Mesothelial cell of epicardium (in vitro differentiated cells): ENCODE measurements around the gene MPDU1. TPM values are rescaled to one million over a fixed set of nuclear protein-coding genes. Genes with fewer than 3 reads are reported as not detected.
A peak's percentile ranks its signal among the peaks of the same experiment; 100 is the strongest.

Source experiments
- DNase-seq, 2 experiments: peaks; one replicate each; pipeline ENCODE4 v3.0.0; 2021; ENCODE audit warnings: low spot score in 2 of 2; ENCODE audit not compliant: unreplicated experiment in 2 of 2
- H3K27ac Mint-ChIP-seq: 2 replicates; pipeline ENCODE4 v1.8.0; 2021; ENCODE audit warnings: mixed read lengths
- H3K27me3 Mint-ChIP-seq: 2 replicates; pipeline ENCODE4 v1.8.0; 2021; ENCODE audit warnings: low read depth, mixed read lengths
- H3K36me3 Mint-ChIP-seq: 2 replicates; pipeline ENCODE4 v1.8.0; 2021; ENCODE audit warnings: mixed read lengths
- H3K4me1 Mint-ChIP-seq: 2 replicates; pipeline ENCODE4 v1.8.0; 2021; ENCODE audit warnings: mixed read lengths
- H3K4me3 Mint-ChIP-seq: 2 replicates; pipeline ENCODE4 v1.8.0; 2021; ENCODE audit warnings: mild to moderate bottlenecking, moderate library complexity, mixed read lengths
- H3K9me3 Mint-ChIP-seq: 2 replicates; pipeline ENCODE4 v1.8.0; 2021; ENCODE audit warnings: mixed read lengths
- CTCF ChIP-seq: fragments of 200-600 bp; sonication (generic); IDR thresholded peaks from one replicate; pipeline ENCODE4 v1.5.0; 2021; ENCODE audit warnings: antibody characterized with exemption; ENCODE audit not compliant: unreplicated experiment
- total RNA-seq: library from RNA; stranded (reverse); gene quantifications from 3 replicates; pipeline ENCODE4 v1.2.1, GENCODE V29; 2021

MPDU1 gene
- total RNA-seq, 1 donor from 2014 or later = 44.8 TPM

- no peaks in the 10 kb centered on the region for H3K9me3 Mint-ChIP-seq
- H3K27ac Mint-ChIP-seq = peak overlapping the region; percentile 32
- no peak for TF ChIP-seq CTCF
- H3K4me1 Mint-ChIP-seq = peaks cover 43% of the 10 kb centered on the region
- DNase-seq = no peak
- H3K27me3 Mint-ChIP-seq = no peaks in the 10 kb centered on the region
- H3K36me3 Mint-ChIP-seq = peaks cover 33% of the 10 kb centered on the region
- no peak overlapping the region for H3K4me3 Mint-ChIP-seq
These were observed 2.8 kb upstream of the MPDU1 start for GRCh38 chr17:7580604-7581575.

DNA sequence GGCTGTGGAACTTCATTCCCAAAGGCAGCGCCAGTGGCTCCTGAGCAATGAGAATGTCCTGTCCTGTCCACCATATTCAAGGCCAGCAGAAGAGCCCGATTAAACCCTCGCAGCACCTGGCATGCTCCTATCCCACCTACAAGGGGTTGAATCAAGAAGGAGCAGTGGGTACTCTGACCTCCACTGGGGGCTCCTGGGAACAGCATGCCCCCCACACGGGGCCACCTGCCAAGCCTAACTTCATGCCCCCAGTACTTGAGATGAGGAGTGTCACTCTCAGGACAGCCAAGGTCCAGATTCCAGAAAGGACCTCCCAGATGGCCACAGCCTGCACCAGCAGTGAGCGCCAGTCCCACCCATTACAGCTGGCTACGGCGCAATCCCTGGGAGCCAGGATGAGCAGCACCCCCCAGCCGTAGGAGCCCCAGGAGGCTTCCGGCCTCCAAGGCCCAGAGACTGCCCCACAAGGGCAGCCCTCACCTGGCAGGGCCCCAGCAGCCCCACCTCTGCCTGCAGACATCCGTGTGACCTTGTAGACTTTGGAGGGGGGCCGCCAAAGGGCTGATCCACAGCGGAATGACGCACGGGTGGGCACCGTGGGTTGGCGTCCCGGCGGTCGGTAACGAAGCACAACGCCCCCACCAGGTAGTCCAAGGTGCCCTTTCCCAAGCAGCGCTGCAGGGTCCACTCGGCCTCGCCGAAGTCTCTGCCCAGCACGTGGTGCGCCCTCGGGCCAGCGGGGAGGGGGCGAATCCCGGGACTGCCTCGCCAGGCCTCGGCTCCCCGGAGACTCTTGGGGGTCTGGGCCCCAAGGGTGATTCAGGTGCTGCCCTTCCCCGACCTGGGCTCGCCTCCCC lies 1.0 kb upstream of the MPDU1 start:
- H3K4me3 Mint-ChIP-seq = peak overlapping the region; percentile 98
- peaks cover 22% of the 10 kb centered on the region for H3K36me3 Mint-ChIP-seq
- DNase-seq = no peak
- no peak for TF ChIP-seq CTCF
- no peaks in the 10 kb centered on the region for H3K9me3 Mint-ChIP-seq
- H3K27ac Mint-ChIP-seq = peak overlapping the region; percentile 73
- no peaks in the 10 kb centered on the region for H3K27me3 Mint-ChIP-seq
- peaks cover 43% of the 10 kb centered on the region for H3K4me1 Mint-ChIP-seq

GRCh38 chr17:7586673-7587419 lies 3.2 kb downstream of the MPDU1 start:
- H3K36me3 Mint-ChIP-seq = peaks cover 14% of the 10 kb centered on the region
- TF ChIP-seq CTCF = no peak
- no peak overlapping the region for H3K27ac Mint-ChIP-seq
- H3K9me3 Mint-ChIP-seq = no peaks in the 10 kb centered on the region
- no peak overlapping the region for H3K4me3 Mint-ChIP-seq
- DNase-seq = no peak
- H3K4me1 Mint-ChIP-seq = peaks cover 40% of the 10 kb centered on the region
- H3K27me3 Mint-ChIP-seq = no peaks in the 10 kb centered on the region

- DNase-seq = no peak
These were observed 3.9 kb downstream of the MPDU1 start for GRCh38 chr17:7587420-7588151.

More at GRCh38 chr17:7587420-7588151, 3.9 kb downstream of the MPDU1 start:
- H3K9me3 Mint-ChIP-seq = no peaks in the 10 kb centered on the region
- H3K27me3 Mint-ChIP-seq = no peaks in the 10 kb centered on the region
- H3K36me3 Mint-ChIP-seq = peaks cover 14% of the 10 kb centered on the region
- H3K4me1 Mint-ChIP-seq = peaks cover 34% of the 10 kb centered on the region
- no peak overlapping the region for H3K4me3 Mint-ChIP-seq
- no peak for TF ChIP-seq CTCF
- peak overlapping the region; percentile 30 for H3K27ac Mint-ChIP-seq
